Neural progenitor cell (in vitro differentiated cells): ENCODE data around the gene INPP4B.

Experiments
- CTCF ChIP-seq: fragments of 200-600 bp; sonication (generic); IDR thresholded peaks from 2 replicates; pipeline ENCODE4 v1.5.1; 2017; ENCODE audit warnings: antibody characterized with exemption, mild to moderate bottlenecking
- EZH2 ChIP-seq: fragments of 200-600 bp; sonication (generic); IDR thresholded peaks from 2 replicates; pipeline ENCODE4 v1.6.1; 2017; ENCODE audit warnings: antibody characterized with exemption, mild to moderate bottlenecking, moderate library complexity
- EZH2phosphoT487 ChIP-seq: fragments of 200-600 bp; sonication (generic); IDR thresholded peaks from 2 replicates; pipeline ENCODE4 v1.6.1; 2017; ENCODE audit warnings: antibody characterized with exemption

- TF ChIP-seq CTCF (no peak), EZH2 (no peak), EZH2phosphoT487 (no peak)
Observed at GRCh38 chr4:142465526-142465925, 380.6 kb downstream of the INPP4B start.
